Neural cell (in vitro differentiated cells): ENCODE measurements around the gene CD247. TPM values are rescaled to one million over a fixed set of nuclear protein-coding genes. Genes with fewer than 3 reads are reported as not detected.

Experiments
- H2AFZ ChIP-seq: fragments of 200-600, 300-800 bp; sonication (generic), shearing (Covaris generic); 2 replicates; pipeline ENCODE4 v1.6.0; 2014; ENCODE audit warnings: low read depth, mild to moderate bottlenecking, antibody characterized with exemption, low read length, moderate library complexity
- H3F3A ChIP-seq: fragments of 200-600 bp; shearing (Covaris generic); 2 replicates; pipeline ENCODE4 v1.6.1; 2016; ENCODE audit warnings: mild to moderate bottlenecking, moderate library complexity, mixed read lengths, antibody characterized with exemption, low read length; ENCODE audit not compliant: insufficient read depth, poor library complexity, severe bottlenecking
- H3K27ac ChIP-seq: fragments of 200-600, 300-800 bp; sonication (generic), shearing (Covaris generic); 2 replicates; pipeline ENCODE4 v1.5.1; 2014; ENCODE audit warnings: mild to moderate bottlenecking, low read length, moderate library complexity
- H3K27me3 ChIP-seq: fragments of 300-800, 200-600 bp; sonication (generic), shearing (Covaris generic); 2 replicates; pipeline ENCODE4 v1.6.0; 2014; ENCODE audit warnings: mild to moderate bottlenecking, low read depth, low read length, moderate library complexity; ENCODE audit not compliant: insufficient read depth
- H3K36me3 ChIP-seq: fragments of 300-800, 200-600 bp; sonication (generic), shearing (Covaris generic); 2 replicates; pipeline ENCODE4 v1.5.1; 2014; ENCODE audit warnings: mild to moderate bottlenecking, antibody characterized with exemption, low read length, moderate library complexity; ENCODE audit not compliant: insufficient read depth
- H3K4me2 ChIP-seq: fragments of 300-800, 200-600 bp; sonication (generic), shearing (Covaris generic); 2 replicates; pipeline ENCODE4 v1.6.0; 2014; ENCODE audit warnings: mild to moderate bottlenecking, low read length
- H3K4me3 ChIP-seq: fragments of 300-800, 200-600 bp; sonication (generic), shearing (Covaris generic); 2 replicates; pipeline ENCODE4 v1.5.1; 2014; ENCODE audit warnings: mild to moderate bottlenecking, low read length, moderate library complexity
- H3K79me2 ChIP-seq: fragments of 200-600 bp; shearing (Covaris generic); replicated peaks from 2 replicates; pipeline ENCODE4 v1.6.0; 2014; ENCODE audit warnings: mild to moderate bottlenecking, low read length, moderate library complexity; ENCODE audit not compliant: insufficient read depth
- H3K9ac ChIP-seq: fragments of 300-800, 200-600 bp; sonication (generic), shearing (Covaris generic); 2 replicates; pipeline ENCODE4 v1.6.1; 2016; ENCODE audit warnings: mild to moderate bottlenecking, low read length, mixed read lengths
- H3K9me2 ChIP-seq: fragments of 200-600 bp; shearing (Covaris generic); 2 replicates; pipeline ENCODE4 v1.6.1; 2016; ENCODE audit warnings: mild to moderate bottlenecking, low read length, mixed read lengths; ENCODE audit not compliant: insufficient read depth
- H3K9me3 ChIP-seq: fragments of 200-600, 300-800 bp; sonication (generic), shearing (Covaris generic); 2 replicates; pipeline ENCODE4 v1.6.1; 2016; ENCODE audit warnings: mild to moderate bottlenecking, mixed run types, low read length, moderate library complexity, mixed read lengths
- H4K20me1 ChIP-seq: fragments of 200-600 bp; shearing (Covaris generic); 2 replicates; pipeline ENCODE4 v1.6.1; 2016; ENCODE audit warnings: mild to moderate bottlenecking, mixed run types; ENCODE audit not compliant: insufficient read depth
- CTCF ChIP-seq: fragments of 450-650 bp; IDR thresholded peaks from 2 replicates; pipeline ENCODE4 v1.5.1; 2014; ENCODE audit warnings: antibody characterized with exemption, mild to moderate bottlenecking, moderate library complexity; ENCODE audit not compliant: poor library complexity, severe bottlenecking
- EP300 ChIP-seq: fragments of 450-650 bp; conservative IDR thresholded peaks from 2 replicates; pipeline ENCODE4 v1.6.1; 2014; ENCODE audit warnings: antibody characterized with exemption, mild to moderate bottlenecking, moderate library complexity; ENCODE audit not compliant: poor library complexity, severe bottlenecking
- EZH2 ChIP-seq: fragments of 200-600, 300-800 bp; shearing (Covaris generic), sonication (generic); IDR thresholded peaks from 2 replicates; pipeline ENCODE4 v1.6.1; 2014; ENCODE audit warnings: antibody characterized with exemption, low read length, borderline replicate concordance, mild to moderate bottlenecking; ENCODE audit not compliant: insufficient read depth, poor library complexity, severe bottlenecking
- MXI1 ChIP-seq: fragments of 450-650 bp; conservative IDR thresholded peaks from 2 replicates; pipeline ENCODE4 v1.6.1; 2014; ENCODE audit warnings: antibody characterized with exemption, mild to moderate bottlenecking; ENCODE audit not compliant: poor library complexity, severe bottlenecking
- POLR2AphosphoS5 ChIP-seq: IDR thresholded peaks from 2 replicates; pipeline ENCODE4 v1.6.1; 2012
- RAD21 ChIP-seq: fragments of 450-650 bp; conservative IDR thresholded peaks from 2 replicates; pipeline ENCODE4 v1.6.1; 2014; ENCODE audit warnings: antibody characterized with exemption, mild to moderate bottlenecking, moderate library complexity
- SMC3 ChIP-seq: fragments of 450-650 bp; conservative IDR thresholded peaks from 2 replicates; pipeline ENCODE4 v1.6.1; 2014; ENCODE audit warnings: antibody characterized with exemption, mild to moderate bottlenecking, moderate library complexity; ENCODE audit not compliant: poor library complexity
- TAF1 ChIP-seq: IDR thresholded peaks from 2 replicates; pipeline ENCODE4 v1.6.1; 2012; ENCODE audit warnings: low read depth
- polyA plus RNA-seq: library from polyadenylated mRNA; depleted of rRNA; stranded (reverse); fragments of >200 nt; gene quantifications from 2 replicates; pipeline ENCODE4 v1.2.3, GENCODE V29; 2014
- TF ChIP-seq, protein P1 (sequence below): IDR thresholded peaks from 2 replicates; pipeline ENCODE4 v1.6.1; 2012; ENCODE audit warnings: borderline replicate concordance

Gene CD247
- polyA plus RNA-seq, 1 donor from 2014 or later: not detected

- Histone ChIP-seq H3K4me3 (no peak overlapping the region), H3K9ac (no peak overlapping the region), H2AFZ (no peak overlapping the region), H4K20me1 (no peaks in the 10 kb centered on the region), H3K9me3 (peaks cover 4% of the 10 kb centered on the region), H3K36me3 (no peaks in the 10 kb centered on the region), H3K79me2 (no peaks in the 10 kb centered on the region), H3K27ac (no peak overlapping the region), H3K27me3 (no peaks in the 10 kb centered on the region), H3K9me2 (no peaks in the 10 kb centered on the region), H3K4me2 (no peak overlapping the region), H3F3A (no peaks in the 10 kb centered on the region)
- TF ChIP-seq CTCF (no peak), EP300 (no peak), POLR2AphosphoS5 (no peak), SMC3 (no peak), EZH2 (no peak), TAF1 (no peak), MXI1 (no peak), RAD21 (no peak)
- TF ChIP-seq, protein P1, sequence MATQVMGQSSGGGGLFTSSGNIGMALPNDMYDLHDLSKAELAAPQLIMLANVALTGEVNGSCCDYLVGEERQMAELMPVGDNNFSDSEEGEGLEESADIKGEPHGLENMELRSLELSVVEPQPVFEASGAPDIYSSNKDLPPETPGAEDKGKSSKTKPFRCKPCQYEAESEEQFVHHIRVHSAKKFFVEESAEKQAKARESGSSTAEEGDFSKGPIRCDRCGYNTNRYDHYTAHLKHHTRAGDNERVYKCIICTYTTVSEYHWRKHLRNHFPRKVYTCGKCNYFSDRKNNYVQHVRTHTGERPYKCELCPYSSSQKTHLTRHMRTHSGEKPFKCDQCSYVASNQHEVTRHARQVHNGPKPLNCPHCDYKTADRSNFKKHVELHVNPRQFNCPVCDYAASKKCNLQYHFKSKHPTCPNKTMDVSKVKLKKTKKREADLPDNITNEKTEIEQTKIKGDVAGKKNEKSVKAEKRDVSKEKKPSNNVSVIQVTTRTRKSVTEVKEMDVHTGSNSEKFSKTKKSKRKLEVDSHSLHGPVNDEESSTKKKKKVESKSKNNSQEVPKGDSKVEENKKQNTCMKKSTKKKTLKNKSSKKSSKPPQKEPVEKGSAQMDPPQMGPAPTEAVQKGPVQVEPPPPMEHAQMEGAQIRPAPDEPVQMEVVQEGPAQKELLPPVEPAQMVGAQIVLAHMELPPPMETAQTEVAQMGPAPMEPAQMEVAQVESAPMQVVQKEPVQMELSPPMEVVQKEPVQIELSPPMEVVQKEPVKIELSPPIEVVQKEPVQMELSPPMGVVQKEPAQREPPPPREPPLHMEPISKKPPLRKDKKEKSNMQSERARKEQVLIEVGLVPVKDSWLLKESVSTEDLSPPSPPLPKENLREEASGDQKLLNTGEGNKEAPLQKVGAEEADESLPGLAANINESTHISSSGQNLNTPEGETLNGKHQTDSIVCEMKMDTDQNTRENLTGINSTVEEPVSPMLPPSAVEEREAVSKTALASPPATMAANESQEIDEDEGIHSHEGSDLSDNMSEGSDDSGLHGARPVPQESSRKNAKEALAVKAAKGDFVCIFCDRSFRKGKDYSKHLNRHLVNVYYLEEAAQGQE: no peak
Measured at GRCh38 chr1:167432780-167433179, 85.5 kb downstream of the CD247 start.

GRCh38 chr1:167431909-167432650 is 86.2 kb downstream of the CD247 start:
- Histone ChIP-seq H3K36me3 (no peaks in the 10 kb centered on the region), H3K4me2 (no peak overlapping the region), H3F3A (no peaks in the 10 kb centered on the region), H3K9me3 (peaks cover 4% of the 10 kb centered on the region), H3K27me3 (no peaks in the 10 kb centered on the region), H4K20me1 (no peaks in the 10 kb centered on the region), H3K79me2 (no peaks in the 10 kb centered on the region), H3K9ac (no peak overlapping the region), H2AFZ (no peak overlapping the region), H3K27ac (no peak overlapping the region), H3K9me2 (no peaks in the 10 kb centered on the region), H3K4me3 (no peak overlapping the region)
- TF ChIP-seq, protein P1: no peak
- no peak for TF ChIP-seq MXI1
